PC-3 (cell line): Measurements from ENCODE around the gene HMGA1. TPM values are rescaled to one million over a fixed set of nuclear protein-coding genes. Genes with fewer than 3 reads are reported as not detected.

Source experiments
- ATAC-seq: fragments of 200-7000 bp; cut with Tn5 transposase; 2 replicates; pipeline ENCODE4 v1.9.1; 2020; ENCODE audit warnings: mild to moderate bottlenecking, moderate library complexity
- Bru-seq: library from RNA; stranded (reverse); fragments of 400-500 nt; gene quantifications from one replicate; lab custom pipeline; 2021; lab: Mats Ljungman, UMichigan
- BruChase-seq, 2 experiments: library from RNA; stranded (reverse); fragments of 400-500 nt; gene quantifications; one replicate each; lab custom pipeline; 2021; lab: Mats Ljungman, UMichigan
- BruUV-seq: library from RNA; stranded (reverse); fragments of 400-500 nt; replicated peaks from 2 replicates; lab custom pipeline; 2021; lab: Mats Ljungman, UMichigan
- CTCF ChIA-PET: fragments of 300-600 bp; sonication (Branson Sonifier 250); formaldehyde crosslinking; loops from one replicate; lab custom pipeline; 2022; ENCODE audit warnings: antibody characterized with exemption; lab: Charles Lee
- POLR2A ChIA-PET: fragments of 300-600 bp; sonication (Branson Sonifier 250); formaldehyde crosslinking; loops from one replicate; lab custom pipeline; 2022; ENCODE audit warnings: antibody characterized with exemption; ENCODE audit not compliant: unreplicated experiment; lab: Charles Lee
- DNase-seq: peaks from one replicate; pipeline ENCODE4 v3.0.0-alpha.2; 2015
- H2AFZ ChIP-seq: fragments of 300-600 bp; sonication (generic); 2 replicates; pipeline ENCODE4 v1.6.0; 2016; ENCODE audit warnings: antibody characterized with exemption, low read length
- H3F3A ChIP-seq: fragments of 300-600 bp; sonication (generic); one replicate; pipeline ENCODE4 v1.6.0; 2017; ENCODE audit warnings: antibody characterized with exemption, low read length, control low read depth, mild to moderate bottlenecking; ENCODE audit not compliant: unreplicated experiment
- H3K27ac ChIP-seq: fragments of 300-600 bp; sonication (generic); 2 replicates; pipeline ENCODE4 v1.5.1; 2016; ENCODE audit warnings: mild to moderate bottlenecking, low read length
- H3K27me3 ChIP-seq: fragments of 300-600 bp; sonication (generic); 2 replicates; pipeline ENCODE4 v1.6.1; 2016; ENCODE audit warnings: low read length, mixed read lengths
- H3K36me3 ChIP-seq: fragments of 300-600 bp; sonication (generic); 2 replicates; pipeline ENCODE4 v1.6.1; 2016; ENCODE audit warnings: low read depth, mixed run types, low read length, mixed read lengths
- H3K4me1 ChIP-seq: fragments of 300-600 bp; sonication (generic); 2 replicates; pipeline ENCODE4 v1.5.1; 2016; ENCODE audit warnings: low read length; ENCODE audit not compliant: insufficient read depth
- H3K4me2 ChIP-seq: fragments of 300-600 bp; sonication (generic); 2 replicates; pipeline ENCODE4 v1.6.0; 2016; ENCODE audit warnings: low read length
- H3K4me3 ChIP-seq: fragments of 300-600 bp; sonication (generic); 2 replicates; pipeline ENCODE4 v1.5.1; 2016; ENCODE audit warnings: mild to moderate bottlenecking, low read length, mixed read lengths
- H3K79me2 ChIP-seq: fragments of 300-600 bp; sonication (generic); 2 replicates; pipeline ENCODE4 v1.6.1; 2017; ENCODE audit warnings: low read length, mixed read lengths
- H3K9ac ChIP-seq: fragments of 300-600 bp; sonication (generic); 2 replicates; pipeline ENCODE4 v1.6.0; 2016; ENCODE audit warnings: mild to moderate bottlenecking, low read length
- H3K9me2 ChIP-seq: fragments of 300-600 bp; sonication (generic); replicated peaks from 2 replicates; pipeline ENCODE4 v1.6.1; 2016; ENCODE audit warnings: mixed run types, low read length, mixed read lengths
- H3K9me3 ChIP-seq: fragments of 300-600 bp; sonication (generic); 2 replicates; pipeline ENCODE4 v1.6.1; 2016; ENCODE audit warnings: low read length, mixed read lengths
- H4K20me1 ChIP-seq: fragments of 300-600 bp; sonication (generic); 2 replicates; pipeline ENCODE4 v1.6.1; 2016; ENCODE audit warnings: low read length, mixed read lengths
- EZH2 ChIP-seq: fragments of 300-600 bp; sonication (generic); IDR thresholded peaks from one replicate; pipeline ENCODE4 v1.6.1; 2017; ENCODE audit warnings: antibody characterized with exemption, mild to moderate bottlenecking, low read length; ENCODE audit not compliant: unreplicated experiment
- EZH2phosphoT487 ChIP-seq: fragments of 300-600 bp; sonication (generic); IDR thresholded peaks from 2 replicates; pipeline ENCODE4 v1.6.1; 2018; ENCODE audit warnings: mild to moderate bottlenecking, antibody characterized with exemption, low read length, borderline replicate concordance
- intact Hi-C: fragments of 100-400 bp; cut with micrococcal nuclease; formaldehyde crosslinking; loops from 2 replicates; pipeline ENCODE4 v1.9.0; 2023
- long read RNA-seq: library from polyadenylated mRNA; unstranded; transcript quantifications from one replicate; pipeline ENCODE4 v2.0.0, GENCODE V29; 2021; ENCODE audit not compliant: unreplicated experiment
- total RNA-seq: library from RNA; depleted of rRNA; stranded (reverse); fragments of >200 nt; gene quantifications from 2 replicates; pipeline ENCODE4 v1.2.3, GENCODE V29; 2014; rRNA removed
- TF ChIP-seq, protein P1 (sequence below): fragments of 300-600 bp; sonication (generic); conservative IDR thresholded peaks from 2 replicates; pipeline ENCODE4 v1.5.1; 2017; ENCODE audit warnings: antibody characterized with exemption, low read depth, mild to moderate bottlenecking, low read length

Gene HMGA1, protein sequence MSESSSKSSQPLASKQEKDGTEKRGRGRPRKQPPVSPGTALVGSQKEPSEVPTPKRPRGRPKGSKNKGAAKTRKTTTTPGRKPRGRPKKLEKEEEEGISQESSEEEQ
- total RNA-seq (1,115 and 1,441 TPM in 2 replicates), Bru-seq, nascent RNA (percentile 99 among the genes with signal in this experiment), BruChase-seq, experiment 1, labeled RNA remaining after a 6-hour chase (percentile 99 among the genes with signal in this experiment), BruChase-seq, experiment 2, labeled RNA remaining after a 2-hour chase (percentile 98 among the genes with signal in this experiment)
- long read RNA-seq, transcript HMGA1-204 (6 exons, 1,887 nt): minor isoform, 215 of 1,967 reads
- long read RNA-seq, transcript HMGA1-206 (5 exons, 716 nt): minor isoform, 68 of 1,967 reads
- long read RNA-seq, transcript HMGA1-205 (5 exons, 2,159 nt): minor isoform, 161 of 1,967 reads
- long read RNA-seq, transcript HMGA1-201 (6 exons, 1,920 nt): major isoform, 525 of 1,967 reads
- long read RNA-seq, partial matches to known transcripts: 126 of 1,967 reads
- long read RNA-seq, other reads (novel, unspliced or antisense): 849 of 1,967 reads

DNA sequence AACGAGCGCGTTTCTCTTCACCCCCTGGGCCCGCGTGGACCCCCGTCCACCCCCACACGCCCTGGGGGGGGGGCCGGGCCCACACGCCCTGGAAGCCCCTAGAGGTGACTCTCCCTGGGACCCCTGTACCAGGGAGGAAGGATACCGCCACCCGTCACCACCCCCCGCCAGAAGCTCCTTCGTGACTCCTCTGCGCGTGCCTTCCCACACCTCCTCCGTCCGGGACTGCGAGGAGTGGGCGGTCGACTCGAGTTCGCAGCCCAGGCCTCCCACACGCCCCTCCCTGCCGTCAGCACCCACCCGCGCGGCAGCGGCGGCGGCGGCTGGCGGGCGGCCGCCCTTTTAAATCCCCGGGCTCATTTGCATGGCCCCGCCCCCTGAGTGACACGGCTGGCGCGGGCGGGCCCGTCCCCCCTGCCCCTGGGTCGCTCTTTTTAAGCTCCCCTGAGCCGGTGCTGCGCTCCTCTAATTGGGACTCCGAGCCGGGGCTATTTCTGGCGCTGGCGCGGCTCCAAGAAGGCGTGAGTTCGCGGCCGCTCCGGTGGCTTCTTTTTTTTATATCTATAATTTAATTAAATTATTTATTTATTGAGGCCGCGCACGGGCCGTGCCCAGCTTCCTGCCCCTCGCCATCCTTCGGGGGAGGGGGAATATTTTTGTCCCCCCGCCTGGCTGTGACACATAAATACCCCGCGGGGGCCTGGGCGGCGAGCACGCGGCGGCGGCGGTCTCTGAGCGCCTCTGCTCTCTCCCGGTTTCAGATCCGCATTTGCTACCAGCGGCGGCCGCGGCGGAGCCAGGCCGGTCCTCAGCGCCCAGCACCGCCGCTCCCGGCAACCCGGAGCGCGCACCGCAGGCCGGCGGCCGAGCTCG is at the start of gene HMGA1:
TSS of gene HMGA1 (plus strand) at position 431 of the 873 bp plus-strand sequence. CDS start 3,908 bp downstream, outside the sequence.
- H3K36me3 ChIP-seq: peaks cover 33% of the 10 kb centered on the region
- peaks cover 45% of the 10 kb centered on the region for H3K4me1 ChIP-seq
- peak within 1 kb of the TSS; percentile 81 for H3K27ac ChIP-seq
- TF ChIP-seq, protein P1, sequence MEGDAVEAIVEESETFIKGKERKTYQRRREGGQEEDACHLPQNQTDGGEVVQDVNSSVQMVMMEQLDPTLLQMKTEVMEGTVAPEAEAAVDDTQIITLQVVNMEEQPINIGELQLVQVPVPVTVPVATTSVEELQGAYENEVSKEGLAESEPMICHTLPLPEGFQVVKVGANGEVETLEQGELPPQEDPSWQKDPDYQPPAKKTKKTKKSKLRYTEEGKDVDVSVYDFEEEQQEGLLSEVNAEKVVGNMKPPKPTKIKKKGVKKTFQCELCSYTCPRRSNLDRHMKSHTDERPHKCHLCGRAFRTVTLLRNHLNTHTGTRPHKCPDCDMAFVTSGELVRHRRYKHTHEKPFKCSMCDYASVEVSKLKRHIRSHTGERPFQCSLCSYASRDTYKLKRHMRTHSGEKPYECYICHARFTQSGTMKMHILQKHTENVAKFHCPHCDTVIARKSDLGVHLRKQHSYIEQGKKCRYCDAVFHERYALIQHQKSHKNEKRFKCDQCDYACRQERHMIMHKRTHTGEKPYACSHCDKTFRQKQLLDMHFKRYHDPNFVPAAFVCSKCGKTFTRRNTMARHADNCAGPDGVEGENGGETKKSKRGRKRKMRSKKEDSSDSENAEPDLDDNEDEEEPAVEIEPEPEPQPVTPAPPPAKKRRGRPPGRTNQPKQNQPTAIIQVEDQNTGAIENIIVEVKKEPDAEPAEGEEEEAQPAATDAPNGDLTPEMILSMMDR: 0 out of 2 replicates have a peak, but pooled peaks have one; percentile 11
- no peak for TF ChIP-seq EZH2phosphoT487
- ChIA-PET CTCF (interaction anchor here (0.6 to 0.7 kb wide), 3 partner anchors 12 to 743 kb away, joined by 4 to 5 read pairs (median 4); no protein-coding TSS in a partner anchor), POLR2A (interaction anchor here (0.5 to 1.0 kb wide), 10 partner anchors 13 to 1267 kb away, joined by 3 to 29 read pairs (median 4); partner anchors contain the start of genes TAF11 and ZBTB22)
- H4K20me1 ChIP-seq: peaks cover 36% of the 10 kb centered on the region
- peak within 1 kb of the TSS; percentile 95 for H3K9ac ChIP-seq
- peaks cover 15% of the 10 kb centered on the region for H3F3A ChIP-seq
- peaks cover 45% of the 10 kb centered on the region for H3K79me2 ChIP-seq
- H3K9me2 ChIP-seq: no peaks in the 10 kb centered on the region
- H2AFZ ChIP-seq: peak within 1 kb of the TSS; percentile 49
- H3K27me3 ChIP-seq: no peaks in the 10 kb centered on the region
- H3K4me2 ChIP-seq: peak within 1 kb of the TSS; percentile 99
- H3K4me3 ChIP-seq: peak within 1 kb of the TSS; percentile 94
- peak; percentile 94 for DNase-seq
- BruUV-seq: no TSS peak
- H3K9me3 ChIP-seq: no peaks in the 10 kb centered on the region
- peak; percentile 63 for ATAC-seq
- intact Hi-C loops: no loop called here

DNA sequence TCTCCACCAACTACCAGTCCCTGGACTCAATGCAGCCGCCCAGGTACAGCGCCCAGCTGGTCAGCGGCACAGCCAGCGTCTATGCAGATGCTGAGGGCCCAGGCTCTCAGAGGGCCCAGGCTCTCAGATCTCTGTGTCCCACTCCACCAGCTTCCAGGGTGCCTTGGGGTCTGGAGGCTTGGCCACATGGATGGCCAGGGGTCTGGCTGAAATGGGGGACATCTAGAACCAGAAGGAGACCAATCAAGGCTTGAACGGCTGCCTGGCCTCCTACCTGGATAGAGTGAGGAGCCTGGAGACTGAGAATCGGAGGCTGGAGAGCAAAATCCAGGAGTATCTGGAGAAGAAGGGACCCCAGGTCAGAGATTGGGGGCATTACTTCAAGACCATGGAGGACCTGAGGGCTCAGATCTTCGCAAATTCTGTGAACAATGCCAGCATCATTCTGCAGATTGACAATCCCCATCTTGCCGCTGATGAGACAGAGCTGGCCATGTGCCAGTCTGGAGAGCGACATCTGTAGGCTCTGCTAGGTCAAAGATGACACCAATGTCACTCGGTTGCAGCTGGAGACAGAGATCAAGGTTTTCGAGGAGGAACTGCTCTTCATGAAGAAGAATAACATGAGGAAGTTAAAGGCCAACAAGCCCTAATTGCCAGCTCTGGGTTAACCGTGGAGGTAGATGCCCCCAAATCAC is 46.7 kb upstream of the HMGA1 start:
- DNase-seq (no peak), ATAC-seq (no peak)
- intact Hi-C loops: no loop called here
- Histone ChIP-seq H3K27me3 (no peaks in the 10 kb centered on the region), H3K79me2 (no peaks in the 10 kb centered on the region), H3K27ac (no peak overlapping the region), H3K9me3 (no peaks in the 10 kb centered on the region), H2AFZ (no peak overlapping the region), H3F3A (no peaks in the 10 kb centered on the region), H4K20me1 (no peaks in the 10 kb centered on the region), H3K9me2 (no peaks in the 10 kb centered on the region), H3K4me1 (no peaks in the 10 kb centered on the region), H3K36me3 (no peaks in the 10 kb centered on the region), H3K4me2 (no peak overlapping the region), H3K4me3 (no peak overlapping the region), H3K9ac (no peak overlapping the region)
- BruUV-seq: no TSS peak
- TF ChIP-seq EZH2phosphoT487: no peak
- TF ChIP-seq, protein P1: no peak
- no peak for TF ChIP-seq EZH2
- ChIA-PET POLR2A (no interaction called here), CTCF (no interaction called here)
